IMR-90 (cell line): ENCODE measurements around the gene PRLH.

Experiments used
- BHLHE40 ChIP-seq: fragments of 150-350 bp; IDR thresholded peaks from 2 replicates; pipeline ENCODE4 v1.6.1; 2016; ENCODE audit warnings: mild to moderate bottlenecking, low read depth, low read length
- CTCF ChIP-seq: conservative IDR thresholded peaks from 2 replicates; pipeline ENCODE4 v1.5.1; 2012; ENCODE audit warnings: mild to moderate bottlenecking, low read depth, low read length, improper control_type of control experiment
- MAZ ChIP-seq: IDR thresholded peaks from 2 replicates; pipeline ENCODE4 v1.6.1; 2012; ENCODE audit warnings: low read depth, mild to moderate bottlenecking, low read length, improper control_type of control experiment, moderate library complexity, borderline replicate concordance
- POLR2A ChIP-seq: IDR thresholded peaks from 2 replicates; pipeline ENCODE4 v1.6.1; 2012; ENCODE audit warnings: mild to moderate bottlenecking, low read depth, low read length
- RAD21 ChIP-seq: IDR thresholded peaks from 2 replicates; pipeline ENCODE4 v1.6.1; 2012; ENCODE audit warnings: low read length, improper control_type of control experiment
- RFX5 ChIP-seq: IDR thresholded peaks from 2 replicates; pipeline ENCODE4 v1.8.0; 2012; ENCODE audit warnings: low read depth, mild to moderate bottlenecking, low read length, moderate library complexity
- TF ChIP-seq, protein P1 (sequence below): fragments of 150-350 bp; IDR thresholded peaks from 2 replicates; pipeline ENCODE4 v1.6.1; 2016; ENCODE audit warnings: low read depth, mild to moderate bottlenecking, low read length, moderate library complexity, borderline replicate concordance

- TF ChIP-seq CTCF, result no peak
- TF ChIP-seq MAZ, result peak; percentile 17; the same call in 1 of the 2 replicates
- no peak for TF ChIP-seq POLR2A
- TF ChIP-seq, protein P1, sequence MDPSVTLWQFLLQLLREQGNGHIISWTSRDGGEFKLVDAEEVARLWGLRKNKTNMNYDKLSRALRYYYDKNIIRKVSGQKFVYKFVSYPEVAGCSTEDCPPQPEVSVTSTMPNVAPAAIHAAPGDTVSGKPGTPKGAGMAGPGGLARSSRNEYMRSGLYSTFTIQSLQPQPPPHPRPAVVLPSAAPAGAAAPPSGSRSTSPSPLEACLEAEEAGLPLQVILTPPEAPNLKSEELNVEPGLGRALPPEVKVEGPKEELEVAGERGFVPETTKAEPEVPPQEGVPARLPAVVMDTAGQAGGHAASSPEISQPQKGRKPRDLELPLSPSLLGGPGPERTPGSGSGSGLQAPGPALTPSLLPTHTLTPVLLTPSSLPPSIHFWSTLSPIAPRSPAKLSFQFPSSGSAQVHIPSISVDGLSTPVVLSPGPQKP, result no peak
- TF ChIP-seq RFX5, result no peak
- no peak for TF ChIP-seq BHLHE40
- TF ChIP-seq RAD21, result no peak
Observed at GRCh38 chr2:237556773-237557632, 9.4 kb upstream of the PRLH start.
